PFSK-1 (cell line): ENCODE data around the gene PEAK1.

Experiments
- POLR2AphosphoS5 ChIP-seq: IDR thresholded peaks from 2 replicates; pipeline ENCODE4 v1.6.1; 2012; ENCODE audit warnings: low read depth, mild to moderate bottlenecking, control low read depth, low read length, moderate library complexity
- SIN3A ChIP-seq: IDR thresholded peaks from 2 replicates; pipeline ENCODE4 v1.6.1; 2012; ENCODE audit warnings: mild to moderate bottlenecking, low read length, moderate library complexity, borderline replicate concordance; ENCODE audit not compliant: insufficient read depth
- TAF1 ChIP-seq: IDR thresholded peaks from 2 replicates; pipeline ENCODE4 v1.6.1; 2012; ENCODE audit warnings: low read length, control low read depth, borderline replicate concordance; ENCODE audit not compliant: insufficient read depth
- TF ChIP-seq, protein P1 (sequence below), 2 experiments: IDR thresholded peaks; 2 replicates each; pipeline versions ENCODE4 v1.6.1 to v1.8.0; 2011 to 2012; ENCODE audit warnings: low read depth in 2 of 2, low read length in 2 of 2, control low read depth in 1 of 2, inconsistent platforms in 1 of 2, mild to moderate bottlenecking in 1 of 2, moderate library complexity in 1 of 2; ENCODE audit not compliant: insufficient read depth in 1 of 2

DNA sequence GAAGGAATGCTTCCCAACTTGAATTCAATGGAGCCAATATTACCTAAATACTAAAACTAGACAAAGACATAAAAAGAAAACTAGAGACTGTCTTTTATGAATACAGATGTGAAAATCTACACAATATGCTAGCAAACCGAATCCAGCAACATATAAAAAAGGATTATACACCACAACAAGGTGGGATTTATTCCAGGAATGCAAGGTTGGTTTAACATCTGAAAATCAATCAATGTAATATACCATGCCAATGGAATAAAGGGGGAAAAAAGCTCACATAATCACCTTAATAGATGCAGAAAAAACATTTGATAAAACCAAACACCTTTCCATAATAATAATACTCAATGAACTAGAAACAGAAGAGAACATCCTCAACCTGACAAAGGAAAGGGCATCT is 279.7 kb downstream of the PEAK1 start:
- no peak for TF ChIP-seq TAF1
- TF ChIP-seq, protein P1, sequence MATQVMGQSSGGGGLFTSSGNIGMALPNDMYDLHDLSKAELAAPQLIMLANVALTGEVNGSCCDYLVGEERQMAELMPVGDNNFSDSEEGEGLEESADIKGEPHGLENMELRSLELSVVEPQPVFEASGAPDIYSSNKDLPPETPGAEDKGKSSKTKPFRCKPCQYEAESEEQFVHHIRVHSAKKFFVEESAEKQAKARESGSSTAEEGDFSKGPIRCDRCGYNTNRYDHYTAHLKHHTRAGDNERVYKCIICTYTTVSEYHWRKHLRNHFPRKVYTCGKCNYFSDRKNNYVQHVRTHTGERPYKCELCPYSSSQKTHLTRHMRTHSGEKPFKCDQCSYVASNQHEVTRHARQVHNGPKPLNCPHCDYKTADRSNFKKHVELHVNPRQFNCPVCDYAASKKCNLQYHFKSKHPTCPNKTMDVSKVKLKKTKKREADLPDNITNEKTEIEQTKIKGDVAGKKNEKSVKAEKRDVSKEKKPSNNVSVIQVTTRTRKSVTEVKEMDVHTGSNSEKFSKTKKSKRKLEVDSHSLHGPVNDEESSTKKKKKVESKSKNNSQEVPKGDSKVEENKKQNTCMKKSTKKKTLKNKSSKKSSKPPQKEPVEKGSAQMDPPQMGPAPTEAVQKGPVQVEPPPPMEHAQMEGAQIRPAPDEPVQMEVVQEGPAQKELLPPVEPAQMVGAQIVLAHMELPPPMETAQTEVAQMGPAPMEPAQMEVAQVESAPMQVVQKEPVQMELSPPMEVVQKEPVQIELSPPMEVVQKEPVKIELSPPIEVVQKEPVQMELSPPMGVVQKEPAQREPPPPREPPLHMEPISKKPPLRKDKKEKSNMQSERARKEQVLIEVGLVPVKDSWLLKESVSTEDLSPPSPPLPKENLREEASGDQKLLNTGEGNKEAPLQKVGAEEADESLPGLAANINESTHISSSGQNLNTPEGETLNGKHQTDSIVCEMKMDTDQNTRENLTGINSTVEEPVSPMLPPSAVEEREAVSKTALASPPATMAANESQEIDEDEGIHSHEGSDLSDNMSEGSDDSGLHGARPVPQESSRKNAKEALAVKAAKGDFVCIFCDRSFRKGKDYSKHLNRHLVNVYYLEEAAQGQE (IDR thresholded peaks at IDR 0.05; ENCODE audit: insufficient read depth in 1 of 2, low read depth in 2 of 2, low read length in 2 of 2) = no peak
- no peak for TF ChIP-seq SIN3A
- TF ChIP-seq POLR2AphosphoS5 = no peak
